ENCODE results near the gene MBNL1.
"Not testable (repeated sequence)": the region's sequence is repeated elsewhere in the genome, so short reads cannot be mapped to it uniquely, and the experiment has no call there.

Gene MBNL1

GRCh38 chr3:152386208-152386607 lies 117.5 kb downstream of the MBNL1 start:
- Mint-ChIP-seq H3K4me3 (no peak overlapping the region), H3K9me3 (no peaks in the 10 kb centered on the region), H3K27ac (no peak overlapping the region), H3K36me3 (peaks cover 17 to 24% of the 10 kb centered on the region in 2 donors), H3K27me3 (no peaks in the 10 kb centered on the region), H3K4me1 (peaks cover 26 to 50% of the 10 kb centered on the region in 2 donors)
- DNase-seq = no peak
- no peak for ATAC-seq (replicated peaks)

GRCh38 chr3:152388631-152389030 lies 119.9 kb downstream of the MBNL1 start:
- no peak overlapping the region for H3K27ac Mint-ChIP-seq
- no peak overlapping the region for H3K4me3 Mint-ChIP-seq
- H3K9me3 Mint-ChIP-seq = no peaks in the 10 kb centered on the region
- peaks cover 9 to 18% of the 10 kb centered on the region in 2 donors for H3K36me3 Mint-ChIP-seq
- peaks cover 19 to 44% of the 10 kb centered on the region in 2 donors for H3K4me1 Mint-ChIP-seq
- no peak for DNase-seq
- H3K27me3 Mint-ChIP-seq = no peaks in the 10 kb centered on the region
- ATAC-seq (replicated peaks) = no peak

GRCh38 chr3:152389316-152389934 lies 120.7 kb downstream of the MBNL1 start:
- peaks cover 19 to 45% of the 10 kb centered on the region in 2 donors for H3K4me1 Mint-ChIP-seq
- H3K36me3 Mint-ChIP-seq = peaks cover 9 to 19% of the 10 kb centered on the region in 2 donors

GRCh38 chr3:152390647-152391046 lies 121.9 kb downstream of the MBNL1 start:
- Mint-ChIP-seq H3K27me3 (no peaks in the 10 kb centered on the region), H3K4me1 (peaks cover 19 to 52% of the 10 kb centered on the region in 2 donors), H3K9me3 (no peaks in the 10 kb centered on the region), H3K27ac (no peak overlapping the region), H3K36me3 (peaks cover 17 to 27% of the 10 kb centered on the region in 2 donors), H3K4me3 (no peak overlapping the region)
- ATAC-seq (replicated peaks) (no peak), DNase-seq (no peak)

More at GRCh38 chr3:152389316-152389934, 120.7 kb downstream of the MBNL1 start:
- Mint-ChIP-seq H3K27me3 (no peaks in the 10 kb centered on the region), H3K4me3 (no peak overlapping the region), H3K9me3 (no peaks in the 10 kb centered on the region), H3K27ac (peak overlapping the region; percentile 69)
- DNase-seq (no peak), ATAC-seq (replicated peaks) (no peak)

GRCh38 chr3:152391671-152392070 lies 122.9 kb downstream of the MBNL1 start:
- no peaks in the 10 kb centered on the region for H3K27me3 Mint-ChIP-seq
- ATAC-seq (replicated peaks) = no peak
- peaks cover 19 to 61% of the 10 kb centered on the region in 2 donors for H3K4me1 Mint-ChIP-seq
- no peak for DNase-seq
- no peak overlapping the region for H3K27ac Mint-ChIP-seq
- H3K9me3 Mint-ChIP-seq = no peaks in the 10 kb centered on the region
- peaks cover 26 to 36% of the 10 kb centered on the region in 2 donors for H3K36me3 Mint-ChIP-seq
- H3K4me3 Mint-ChIP-seq = no peak overlapping the region

GRCh38 chr3:152392272-152392880 lies 123.6 kb downstream of the MBNL1 start:
- no peak overlapping the region for H3K4me3 Mint-ChIP-seq
- no peaks in the 10 kb centered on the region for H3K27me3 Mint-ChIP-seq
- ATAC-seq (replicated peaks) (no peak), DNase-seq (no peak)
- H3K27ac Mint-ChIP-seq = no peak overlapping the region
- H3K4me1 Mint-ChIP-seq = peaks cover 20 to 61% of the 10 kb centered on the region in 2 donors
- peaks cover 29 to 41% of the 10 kb centered on the region in 2 donors for H3K36me3 Mint-ChIP-seq
- no peaks in the 10 kb centered on the region for H3K9me3 Mint-ChIP-seq

GRCh38 chr3:152394246-152394645 lies 125.5 kb downstream of the MBNL1 start:
- no peak overlapping the region for H3K4me3 Mint-ChIP-seq
- H3K27ac Mint-ChIP-seq = peak overlapping the region; percentile 82
- DNase-seq (no peak), ATAC-seq (replicated peaks) (no peak)
- peaks cover 35 to 40% of the 10 kb centered on the region in 2 donors for H3K36me3 Mint-ChIP-seq
- H3K9me3 Mint-ChIP-seq = no peaks in the 10 kb centered on the region
- H3K4me1 Mint-ChIP-seq = peaks cover 19 to 51% of the 10 kb centered on the region in 2 donors
- no peaks in the 10 kb centered on the region for H3K27me3 Mint-ChIP-seq

GRCh38 chr3:152395764-152396163 lies 127.0 kb downstream of the MBNL1 start:
- H3K27ac Mint-ChIP-seq = no peak overlapping the region
- no peak for ATAC-seq (replicated peaks)
- H3K4me1 Mint-ChIP-seq = peaks cover 20 to 52% of the 10 kb centered on the region in 2 donors
- no peak for DNase-seq
- H3K36me3 Mint-ChIP-seq = peaks cover 32 to 39% of the 10 kb centered on the region in 2 donors
- H3K9me3 Mint-ChIP-seq = no peaks in the 10 kb centered on the region
- no peaks in the 10 kb centered on the region for H3K27me3 Mint-ChIP-seq
- no peak overlapping the region for H3K4me3 Mint-ChIP-seq

GRCh38 chr3:152396867-152397266 lies 128.1 kb downstream of the MBNL1 start:
- Mint-ChIP-seq H3K36me3 (peaks cover 35 to 42% of the 10 kb centered on the region in 2 donors), H3K4me1 (peaks cover 21 to 52% of the 10 kb centered on the region in 2 donors), H3K27me3 (no peaks in the 10 kb centered on the region), H3K9me3 (no peaks in the 10 kb centered on the region), H3K27ac (peak overlapping the region; percentile 33), H3K4me3 (no peak overlapping the region)
- ATAC-seq (replicated peaks) = no peak
- no peak for DNase-seq

GRCh38 chr3:152397348-152397747 lies 128.6 kb downstream of the MBNL1 start:
- ATAC-seq (replicated peaks) = not testable (repeated sequence)
- H3K4me1 Mint-ChIP-seq = peaks cover 26 to 56% of the 10 kb centered on the region in 2 donors
- H3K36me3 Mint-ChIP-seq = peaks cover 39 to 47% of the 10 kb centered on the region in 2 donors

GRCh38 chr3:152398495-152398894 lies 129.8 kb downstream of the MBNL1 start:
- Mint-ChIP-seq H3K9me3 (no peaks in the 10 kb centered on the region), H3K27me3 (no peaks in the 10 kb centered on the region), H3K4me3 (no peak overlapping the region), H3K36me3 (peaks cover 43 to 56% of the 10 kb centered on the region in 2 donors), H3K4me1 (peaks cover 34 to 61% of the 10 kb centered on the region in 2 donors), H3K27ac (peak overlapping the region; percentile 11)
- ATAC-seq (replicated peaks) (no peak), DNase-seq (no peak)

More at GRCh38 chr3:152397348-152397747, 128.6 kb downstream of the MBNL1 start:
- not testable (repeated sequence) for H3K27me3 Mint-ChIP-seq, DNase-seq, H3K9me3 Mint-ChIP-seq, H3K27ac Mint-ChIP-seq, H3K4me3 Mint-ChIP-seq

GRCh38 chr3:152399374-152399773 lies 130.6 kb downstream of the MBNL1 start:
- no peak overlapping the region for H3K4me3 Mint-ChIP-seq
- H3K4me1 Mint-ChIP-seq = peaks cover 39 to 67% of the 10 kb centered on the region in 2 donors
- no peaks in the 10 kb centered on the region for H3K27me3 Mint-ChIP-seq
- ATAC-seq (replicated peaks) (no peak), DNase-seq (no peak)
- H3K9me3 Mint-ChIP-seq = no peaks in the 10 kb centered on the region
- peak overlapping the region; percentile 11 for H3K27ac Mint-ChIP-seq
- peaks cover 45 to 55% of the 10 kb centered on the region in 2 donors for H3K36me3 Mint-ChIP-seq

GRCh38 chr3:152400887-152401286 lies 132.2 kb downstream of the MBNL1 start:
- no peak overlapping the region for H3K27ac Mint-ChIP-seq
- H3K27me3 Mint-ChIP-seq = no peaks in the 10 kb centered on the region
- ATAC-seq (replicated peaks) (no peak), DNase-seq (no peak)
- peaks cover 40 to 57% of the 10 kb centered on the region in 2 donors for H3K4me1 Mint-ChIP-seq
- no peak overlapping the region for H3K4me3 Mint-ChIP-seq
- peaks cover 34 to 44% of the 10 kb centered on the region in 2 donors for H3K36me3 Mint-ChIP-seq
- no peaks in the 10 kb centered on the region for H3K9me3 Mint-ChIP-seq

GRCh38 chr3:152402695-152403451 lies 134.1 kb downstream of the MBNL1 start:
- peak overlapping the region; percentile 1 to 5 for H3K4me3 Mint-ChIP-seq
- H3K9me3 Mint-ChIP-seq = peaks cover 0 to 1% of the 10 kb centered on the region in 2 donors
- peaks cover 48 to 66% of the 10 kb centered on the region in 2 donors for H3K4me1 Mint-ChIP-seq
- no peak for DNase-seq
- no peaks in the 10 kb centered on the region for H3K27me3 Mint-ChIP-seq
- peak overlapping the region; percentile 72 for H3K27ac Mint-ChIP-seq
- H3K36me3 Mint-ChIP-seq = peaks cover 31 to 40% of the 10 kb centered on the region in 2 donors
- ATAC-seq (replicated peaks) = peak; percentile 45 to 51
